ENCODE measurements around the gene CDCP2.
"Not testable (repeated sequence)": the region's sequence is repeated elsewhere in the genome, so short reads cannot be mapped to it uniquely, and the experiment has no call there.

The CDCP2 gene

GRCh38 chr1:54167422-54168139 lies 14.8 kb upstream of the CDCP2 start:
- no peak for DNase-seq

DNA sequence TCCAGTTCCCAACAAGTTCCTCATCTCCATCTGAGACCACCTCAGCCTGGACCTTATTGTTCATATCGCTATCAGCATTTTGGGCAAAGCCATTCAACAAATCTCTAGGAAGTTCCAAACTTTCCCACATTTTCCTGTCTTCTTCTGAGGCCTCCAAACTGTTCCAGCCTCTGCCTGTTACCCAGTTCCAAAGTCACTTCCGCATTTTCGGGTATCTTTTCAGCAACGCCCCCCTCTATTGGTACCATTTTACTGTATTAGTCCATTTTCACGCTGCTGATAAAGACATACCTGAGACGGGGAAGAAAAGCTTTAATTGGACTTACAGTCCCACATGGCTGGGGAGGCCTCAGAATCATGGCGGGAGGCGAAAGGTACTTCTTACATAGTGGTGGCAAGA lies 13.6 kb upstream of the CDCP2 start:
- not testable (repeated sequence) for DNase-seq

DNA sequence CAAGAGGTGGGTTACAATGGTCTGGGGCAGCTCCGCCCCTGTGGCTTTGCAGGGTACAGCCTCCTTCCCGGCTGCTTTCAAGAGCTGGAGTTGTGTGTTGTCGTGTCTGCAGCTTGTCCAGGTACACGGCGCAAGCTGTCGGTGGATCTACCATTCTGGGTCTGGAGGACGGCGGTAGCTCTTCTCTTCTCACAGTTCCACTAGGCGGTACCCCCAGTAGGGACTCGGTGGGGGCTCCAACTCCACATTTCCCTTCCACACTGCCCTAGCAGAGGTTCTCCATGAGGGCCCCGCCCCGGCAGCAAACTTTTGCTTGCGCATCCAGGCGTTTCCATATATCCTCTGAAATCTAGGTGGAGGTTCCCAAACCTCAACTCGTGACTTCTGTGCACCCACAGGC lies 12.3 kb upstream of the CDCP2 start:
- DNase-seq, result no peak

DNA sequence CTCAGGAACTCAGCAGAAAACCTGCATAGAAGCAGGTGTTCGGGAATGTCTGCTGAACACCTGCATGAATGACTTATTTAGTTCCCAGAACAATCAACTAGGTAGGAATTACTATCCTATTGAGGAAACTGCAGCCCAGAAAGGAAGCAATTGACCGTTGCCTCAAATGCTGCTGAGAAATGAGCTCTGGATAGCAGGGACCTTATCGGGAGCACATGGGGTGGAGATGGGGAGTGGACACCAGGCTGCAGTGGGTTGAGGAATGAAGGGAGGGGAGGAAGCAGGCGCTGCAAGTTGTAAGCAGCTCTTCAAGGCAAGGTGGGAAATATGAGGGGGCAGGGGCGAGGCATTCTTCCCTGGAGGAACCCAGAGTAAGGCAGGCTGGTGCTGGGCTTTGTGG lies 10.8 kb upstream of the CDCP2 start:
- DNase-seq, result no peak

- no peak for DNase-seq
Observed at GRCh38 chr1:54163051-54163450, 10.3 kb upstream of the CDCP2 start.

- no peak for DNase-seq
Observed at GRCh38 chr1:54161495-54162168, 8.8 kb upstream of the CDCP2 start.

- no peak for DNase-seq
Observed at GRCh38 chr1:54160351-54160750, 7.6 kb upstream of the CDCP2 start.

- DNase-seq, result no peak
Observed at GRCh38 chr1:54159733-54160316, 7.0 kb upstream of the CDCP2 start.

- no peak for DNase-seq
Observed at GRCh38 chr1:54158071-54158470, 5.3 kb upstream of the CDCP2 start.

GRCh38 chr1:54157401-54157800 lies 4.6 kb upstream of the CDCP2 start:
- DNase-seq, result no peak

GRCh38 chr1:54156986-54157385 lies 4.2 kb upstream of the CDCP2 start:
- DNase-seq, result no peak

- no peak for DNase-seq
Observed at GRCh38 chr1:54156201-54156600, 3.4 kb upstream of the CDCP2 start.

DNA sequence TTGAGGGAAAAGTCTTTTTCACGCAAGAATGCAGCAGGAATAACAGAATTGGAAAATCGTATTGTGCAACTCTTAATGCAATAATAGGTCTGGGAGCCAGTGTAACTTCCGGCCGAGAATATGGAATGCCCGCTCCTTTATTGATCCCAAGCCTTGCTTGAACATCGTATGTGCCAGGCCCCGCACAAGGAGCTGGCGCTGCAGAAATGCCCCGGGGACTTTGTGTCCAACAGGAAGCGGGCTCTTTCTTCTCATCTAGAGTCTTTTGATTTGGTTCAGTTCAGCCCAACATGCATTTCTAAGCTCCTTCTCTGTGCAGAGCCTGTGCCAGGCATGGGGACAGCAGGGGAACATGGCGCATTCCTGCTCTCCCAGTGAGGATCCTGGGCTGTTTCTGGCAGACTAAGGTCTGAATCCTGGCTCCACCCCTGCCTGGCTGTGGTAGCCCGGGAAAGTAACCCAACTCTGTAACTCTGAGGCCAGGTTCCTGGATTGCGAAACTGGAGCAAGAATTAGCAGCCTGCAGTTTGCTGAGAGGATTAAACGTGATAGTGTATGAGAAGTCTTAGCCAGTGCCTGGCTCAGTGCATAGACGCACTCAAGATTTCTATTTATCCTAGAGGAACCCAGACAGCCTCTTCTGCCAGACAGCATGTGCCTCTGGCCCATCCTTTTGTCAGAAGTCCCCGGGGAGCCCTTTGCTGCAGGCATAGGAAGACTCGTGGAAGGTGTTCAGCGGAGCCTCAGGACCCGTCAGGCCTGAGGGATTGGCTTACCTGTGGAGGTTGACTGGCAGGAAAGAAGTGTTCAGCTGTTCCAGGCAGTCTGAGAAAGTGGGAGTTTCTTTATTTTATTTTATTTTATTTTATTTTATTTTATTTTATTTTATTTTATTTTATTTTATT lies 987 bp upstream of the CDCP2 start:
- DNase-seq, result no peak

GRCh38 chr1:54151013-54151412 lies 1.8 kb downstream of the CDCP2 start:
- DNase-seq, result no peak

DNA sequence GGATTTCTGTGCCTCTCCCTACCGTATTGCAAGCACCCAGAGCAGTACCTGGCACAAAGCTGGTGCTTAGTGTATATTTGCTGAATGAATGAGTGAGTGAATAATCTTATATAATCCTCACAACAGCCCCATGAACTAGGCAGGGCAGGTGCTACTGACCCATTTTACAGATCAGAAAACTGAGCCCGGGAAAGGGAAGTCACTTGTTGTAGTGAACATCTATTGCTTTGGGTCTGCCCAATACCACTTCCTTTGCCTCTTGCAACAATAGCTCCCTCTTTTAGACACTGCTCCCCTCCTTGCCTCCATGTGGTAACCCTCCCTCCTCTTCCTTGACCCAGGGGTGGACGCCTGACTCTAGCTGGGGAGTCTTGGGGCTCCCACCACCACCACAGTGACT lies 3.1 kb downstream of the CDCP2 start:
- DNase-seq, result no peak

DNA sequence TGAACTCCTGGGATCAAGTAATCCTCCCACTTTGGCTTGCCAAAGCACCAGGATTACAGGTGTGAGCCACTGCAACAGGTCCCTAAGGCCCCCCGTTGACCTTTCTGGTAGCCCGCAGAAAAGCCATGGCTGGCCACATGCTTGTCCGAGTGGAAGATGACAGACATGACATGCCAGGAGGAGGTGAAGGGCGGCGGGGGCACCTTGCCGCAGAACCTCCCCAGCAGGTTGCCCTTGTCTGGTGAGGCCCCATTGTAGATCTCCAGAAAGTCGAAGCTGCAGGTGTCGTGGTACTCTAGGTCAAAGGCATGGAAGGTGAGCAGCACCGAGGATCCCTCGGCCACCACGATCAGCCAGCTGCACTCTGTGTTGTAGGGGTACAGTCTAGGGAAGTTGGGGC lies 8.4 kb downstream of the CDCP2 start:
- no peak for DNase-seq

GRCh38 chr1:54142146-54142900 lies 10.5 kb downstream of the CDCP2 start:
- DNase-seq, result no peak

DNA sequence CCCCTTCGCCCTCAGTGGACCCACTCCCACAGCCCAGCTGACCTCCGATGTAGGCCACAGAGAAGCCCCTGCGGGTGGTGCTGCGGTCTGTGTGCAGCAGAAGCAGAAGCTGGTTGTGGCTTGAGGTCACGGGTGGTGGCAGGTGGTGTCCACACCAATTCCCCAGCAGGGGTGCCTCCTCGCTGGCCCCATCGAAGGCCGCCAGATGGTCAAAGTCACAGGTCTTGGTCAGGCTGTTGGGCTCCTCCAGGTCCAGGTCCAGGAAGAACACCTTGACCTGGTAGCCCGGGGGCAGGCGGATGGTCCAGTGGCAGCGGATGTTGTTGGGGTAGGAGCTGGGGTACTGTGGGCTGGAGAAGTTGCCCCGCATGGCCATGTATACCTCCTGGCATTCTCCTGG lies 13.1 kb downstream of the CDCP2 start:
- DNase-seq, result no peak

DNA sequence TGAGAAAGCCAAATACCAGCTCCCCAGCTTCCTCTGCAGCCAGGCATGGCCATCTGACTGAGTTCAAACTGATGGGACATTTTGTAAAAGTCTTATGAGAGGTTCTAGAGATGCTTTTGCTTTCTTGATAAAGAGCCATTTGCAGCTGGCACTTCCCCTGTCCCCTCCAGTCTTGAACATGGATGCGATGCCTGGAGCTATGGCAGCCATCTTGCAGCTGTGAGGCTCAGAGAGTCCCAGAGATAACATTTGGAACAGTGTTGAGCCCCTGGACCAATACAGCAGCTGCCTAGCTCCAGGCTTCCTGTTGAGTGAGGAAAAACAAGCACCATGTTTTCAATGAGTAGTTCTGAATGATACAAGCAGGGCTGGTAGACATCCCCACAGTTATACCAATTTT lies 13.8 kb downstream of the CDCP2 start:
- DNase-seq, result no peak

DNA sequence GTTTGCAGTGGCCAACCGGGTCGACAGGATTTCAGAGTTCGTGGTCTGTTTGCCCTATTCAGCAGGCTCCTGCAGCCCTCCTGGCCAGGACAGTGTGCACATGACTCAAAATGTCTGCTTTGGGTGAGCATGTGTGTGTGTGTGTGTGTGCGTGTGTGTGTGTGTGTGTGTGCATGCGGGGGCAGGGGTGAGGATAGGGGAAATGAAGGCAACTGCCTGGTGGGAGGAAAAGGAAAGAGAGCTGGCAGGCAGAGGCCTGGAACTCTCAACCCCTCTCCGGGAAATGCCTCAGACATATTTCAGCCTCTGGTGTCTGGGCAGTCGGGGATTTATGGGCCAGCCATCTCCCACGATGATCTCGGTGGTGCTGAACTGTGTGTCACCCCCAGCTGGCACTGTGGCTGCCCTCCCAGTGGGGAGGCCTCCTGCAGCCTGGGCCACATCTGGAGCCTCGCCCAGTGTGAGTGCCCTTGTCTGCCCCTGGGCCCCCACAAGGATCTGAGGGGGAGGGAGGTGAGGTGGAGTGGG lies 15.2 kb downstream of the CDCP2 start:
- no peak for DNase-seq

DNA sequence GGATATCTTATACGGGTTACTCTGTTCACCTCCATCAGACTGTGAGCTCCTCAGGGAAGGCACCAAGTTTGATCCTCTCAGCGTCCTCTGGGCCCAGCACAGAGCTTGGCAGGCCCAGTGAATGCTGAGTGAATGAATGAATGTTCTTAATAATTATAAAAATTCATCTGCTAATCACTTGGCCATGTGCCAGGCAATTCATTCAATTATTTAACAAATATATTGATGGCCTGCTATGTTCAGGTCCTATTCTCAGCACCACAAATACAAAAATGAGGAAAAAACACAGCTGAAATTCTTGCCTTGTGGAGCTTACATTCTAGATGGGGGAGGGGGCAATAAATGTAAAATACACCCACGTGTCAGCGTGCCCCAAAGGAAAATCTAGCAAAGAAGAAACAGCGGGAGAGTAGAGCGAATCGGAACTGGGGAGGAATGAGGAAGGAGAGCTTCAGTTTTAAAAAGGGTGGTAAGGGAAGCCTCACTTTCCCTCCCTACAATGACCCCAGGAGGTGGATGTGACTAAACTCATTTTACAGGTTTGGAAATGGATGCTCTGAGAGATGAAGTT lies 15.8 kb downstream of the CDCP2 start:
- DNase-seq, result no peak

Measured in CD4-positive, alpha-beta T cell treated with Interleukin-6 for 4 hours (primary cell).